Transverse colon (tissue), 4 donors: Measurements from ENCODE around the gene NR1D1.

Experiments used
- EP300 ChIP-seq: sonication (generic); formaldehyde crosslinking; IDR thresholded peaks from one replicate; pipeline ENCODE4 v1.6.1; 2017; ENCODE audit warnings: antibody characterized with exemption, low read depth
- POLR2A ChIP-seq: fragments of 450-650 bp; IDR thresholded peaks from one replicate; pipeline ENCODE4 v1.6.1; 2016; ENCODE audit warnings: antibody characterized with exemption, mild to moderate bottlenecking, moderate library complexity
- POLR2AphosphoS5 ChIP-seq, 3 donors: sonication (generic); formaldehyde crosslinking; IDR thresholded peaks; one replicate each; pipeline ENCODE4 v1.6.1; 2016; ENCODE audit warnings: antibody characterized with exemption in 3 of 3
- TF ChIP-seq, protein P1 (sequence below), 5 experiments: fragments of 200-600 bp in 3 of 5; fragments of 450-650 bp in 2 of 5; sonication (generic) in 3 of 5; IDR thresholded peaks; 1 replicate in 2 of 5; 2 replicates in 3 of 5; pipeline ENCODE4 v1.5.1; 2016 to 2017; ENCODE audit warnings: antibody characterized with exemption in 5 of 5, inconsistent platforms in 3 of 5, mild to moderate bottlenecking in 2 of 5, moderate library complexity in 1 of 5

GRCh38 chr17:40093005-40093579 lies 7.3 kb downstream of the NR1D1 start:
- TF ChIP-seq, protein P1, sequence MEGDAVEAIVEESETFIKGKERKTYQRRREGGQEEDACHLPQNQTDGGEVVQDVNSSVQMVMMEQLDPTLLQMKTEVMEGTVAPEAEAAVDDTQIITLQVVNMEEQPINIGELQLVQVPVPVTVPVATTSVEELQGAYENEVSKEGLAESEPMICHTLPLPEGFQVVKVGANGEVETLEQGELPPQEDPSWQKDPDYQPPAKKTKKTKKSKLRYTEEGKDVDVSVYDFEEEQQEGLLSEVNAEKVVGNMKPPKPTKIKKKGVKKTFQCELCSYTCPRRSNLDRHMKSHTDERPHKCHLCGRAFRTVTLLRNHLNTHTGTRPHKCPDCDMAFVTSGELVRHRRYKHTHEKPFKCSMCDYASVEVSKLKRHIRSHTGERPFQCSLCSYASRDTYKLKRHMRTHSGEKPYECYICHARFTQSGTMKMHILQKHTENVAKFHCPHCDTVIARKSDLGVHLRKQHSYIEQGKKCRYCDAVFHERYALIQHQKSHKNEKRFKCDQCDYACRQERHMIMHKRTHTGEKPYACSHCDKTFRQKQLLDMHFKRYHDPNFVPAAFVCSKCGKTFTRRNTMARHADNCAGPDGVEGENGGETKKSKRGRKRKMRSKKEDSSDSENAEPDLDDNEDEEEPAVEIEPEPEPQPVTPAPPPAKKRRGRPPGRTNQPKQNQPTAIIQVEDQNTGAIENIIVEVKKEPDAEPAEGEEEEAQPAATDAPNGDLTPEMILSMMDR (IDR thresholded peaks at IDR 0.05) = no peak
- no peak for TF ChIP-seq EP300
- TF ChIP-seq POLR2A = no peak
- TF ChIP-seq POLR2AphosphoS5 (IDR thresholded peaks at IDR 0.05) = no peak
